Epithelial cell of prostate (primary cell): ENCODE data around the gene RRM1.

Experiments
- DNase-seq: peaks from one replicate; pipeline ENCODE4 v3.0.0-alpha.2; 2011; ENCODE audit warnings: low read depth, low spot score
- H3K27ac ChIP-seq: fragments of 450-650 bp; 2 replicates; pipeline ENCODE4 v1.5.1; 2017; ENCODE audit warnings: mild to moderate bottlenecking

Gene RRM1

DNA sequence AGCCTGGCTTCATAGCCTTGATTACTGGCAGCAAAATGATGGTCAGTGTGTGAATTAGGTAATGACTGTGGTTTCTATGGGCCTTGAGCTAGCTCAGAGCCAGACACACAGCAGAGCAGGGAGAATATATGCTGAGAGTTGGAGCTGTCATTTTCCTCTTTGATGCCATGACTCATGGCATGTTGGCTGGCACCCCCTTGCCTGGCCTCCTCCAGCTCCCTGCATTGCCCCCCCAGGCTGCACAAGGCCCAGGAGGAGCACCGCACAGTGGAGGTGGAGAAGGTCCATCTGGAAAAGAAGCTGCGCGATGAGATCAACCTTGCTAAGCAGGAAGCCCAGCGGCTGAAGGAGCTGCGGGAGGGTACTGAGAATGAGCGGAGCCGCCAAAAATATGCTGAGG is 20.3 kb upstream of the RRM1 start:
- no peak for DNase-seq
- H3K27ac ChIP-seq: no peak overlapping the region

DNA sequence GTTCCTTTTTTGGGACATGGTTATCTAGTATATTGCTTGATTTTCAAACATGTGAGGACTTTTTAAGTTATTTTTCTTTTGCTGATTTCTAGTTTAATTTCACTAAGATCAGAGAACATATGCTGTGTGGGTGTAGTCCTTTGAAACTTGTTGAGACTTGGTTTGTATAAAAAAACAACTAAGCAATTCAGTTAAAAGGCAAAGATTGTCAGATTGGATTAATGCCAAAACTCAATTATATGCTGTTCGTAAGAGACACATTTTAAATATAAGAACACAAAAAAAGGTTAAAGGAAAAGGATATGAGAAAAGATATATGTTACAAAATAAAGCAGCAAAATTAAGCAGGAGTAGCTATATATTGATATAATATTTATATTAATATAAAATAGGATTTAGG is 17.8 kb upstream of the RRM1 start:
- DNase-seq: no peak
- no peak overlapping the region for H3K27ac ChIP-seq

DNA sequence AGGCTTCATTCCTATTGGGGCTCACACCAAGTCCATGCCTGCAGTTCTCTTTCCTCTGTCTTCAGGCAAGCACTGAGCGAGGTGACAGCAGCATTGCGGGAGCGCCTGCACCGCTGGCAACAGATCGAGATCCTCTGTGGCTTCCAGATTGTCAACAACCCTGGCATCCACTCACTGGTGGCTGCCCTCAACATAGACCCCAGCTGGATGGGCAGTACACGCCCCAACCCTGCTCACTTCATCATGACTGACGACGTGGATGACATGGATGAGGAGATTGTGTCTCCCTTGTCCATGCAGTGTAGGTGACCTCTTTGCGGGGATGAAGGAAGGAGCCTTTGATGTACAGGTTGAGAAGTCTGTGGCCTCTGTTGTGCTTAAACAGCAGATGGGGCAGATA is 11.4 kb upstream of the RRM1 start:
- no peak overlapping the region for H3K27ac ChIP-seq
- DNase-seq: no peak

GRCh38 chr11:4084406-4085125 is 10.0 kb upstream of the RRM1 start:
- H3K27ac ChIP-seq: no peak overlapping the region
- no peak for DNase-seq

DNA sequence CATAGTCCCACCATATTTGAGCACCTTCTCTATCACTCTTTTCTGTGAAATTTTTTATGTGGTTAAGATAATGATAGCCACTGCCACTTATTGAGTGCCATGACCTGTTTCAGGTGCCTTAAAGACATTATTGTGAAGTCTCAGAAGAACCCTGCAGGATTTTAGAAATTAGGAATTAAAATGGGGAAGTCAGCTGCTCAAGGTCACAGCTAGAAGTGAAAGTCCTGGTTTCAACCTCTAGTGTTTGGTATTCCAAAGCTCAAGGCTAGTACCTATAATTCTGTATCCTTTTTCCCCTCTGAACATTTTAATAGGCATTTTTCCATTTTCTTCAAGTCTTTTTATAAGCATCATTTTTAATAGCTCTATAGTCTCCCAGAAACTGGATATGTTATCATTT is 9.0 kb upstream of the RRM1 start:
- no peak for DNase-seq
- no peak overlapping the region for H3K27ac ChIP-seq

DNA sequence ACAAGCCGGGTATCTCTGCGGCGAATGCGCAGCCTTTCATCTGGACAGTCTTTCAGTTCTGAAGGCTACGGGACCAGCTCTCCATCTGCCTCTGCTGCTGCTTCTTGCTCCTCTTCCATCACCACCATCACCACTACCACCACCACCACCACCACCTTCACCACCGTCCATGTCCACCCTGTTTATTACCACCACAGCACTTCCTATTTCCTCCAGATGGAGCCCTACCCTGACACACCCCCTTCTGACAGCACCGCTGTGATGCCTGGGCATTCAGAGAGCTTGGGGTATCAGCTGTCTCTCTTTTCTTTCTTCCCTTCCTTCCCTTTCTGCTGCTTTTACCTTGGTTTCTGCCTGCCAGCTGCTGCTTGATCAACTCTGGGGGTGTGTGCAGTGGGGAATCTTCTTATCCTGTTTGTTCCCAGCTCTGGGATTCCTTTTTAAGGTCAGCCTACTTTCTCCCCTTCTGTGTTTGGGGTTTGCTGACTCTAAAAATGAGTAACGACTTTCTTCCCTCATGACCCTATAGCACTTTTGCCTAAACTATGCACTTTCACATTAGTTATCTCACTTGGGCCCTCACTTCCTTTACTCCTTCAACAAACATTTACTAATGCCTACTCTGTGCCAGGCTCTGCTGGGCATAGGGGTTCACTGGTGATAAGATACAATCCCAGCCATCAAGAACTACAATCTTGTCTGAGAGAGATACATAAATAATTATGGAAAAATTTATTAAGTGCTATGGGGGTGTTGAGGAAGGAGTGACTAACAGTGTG is 7.8 kb upstream of the RRM1 start:
- H3K27ac ChIP-seq: no peak overlapping the region
- no peak for DNase-seq

- H3K27ac ChIP-seq: no peak overlapping the region
- no peak for DNase-seq
These were observed 7.0 kb upstream of the RRM1 start for GRCh38 chr11:4087551-4087950.

GRCh38 chr11:4090258-4090657 is 4.3 kb upstream of the RRM1 start:
- H3K27ac ChIP-seq: no peak overlapping the region
- no peak for DNase-seq

- H3K27ac ChIP-seq: no peak overlapping the region
- DNase-seq: no peak
These were observed 2.6 kb upstream of the RRM1 start for GRCh38 chr11:4092026-4092425.

GRCh38 chr11:4093519-4094347 is 866 bp upstream of the RRM1 start:
- H3K27ac ChIP-seq: peak overlapping the region; percentile 81
- no peak for DNase-seq

- H3K27ac ChIP-seq: peak overlapping the region; percentile 81
- peak; percentile 54 for DNase-seq
These were observed 1.1 kb downstream of the RRM1 start for GRCh38 chr11:4095509-4096230.

DNA sequence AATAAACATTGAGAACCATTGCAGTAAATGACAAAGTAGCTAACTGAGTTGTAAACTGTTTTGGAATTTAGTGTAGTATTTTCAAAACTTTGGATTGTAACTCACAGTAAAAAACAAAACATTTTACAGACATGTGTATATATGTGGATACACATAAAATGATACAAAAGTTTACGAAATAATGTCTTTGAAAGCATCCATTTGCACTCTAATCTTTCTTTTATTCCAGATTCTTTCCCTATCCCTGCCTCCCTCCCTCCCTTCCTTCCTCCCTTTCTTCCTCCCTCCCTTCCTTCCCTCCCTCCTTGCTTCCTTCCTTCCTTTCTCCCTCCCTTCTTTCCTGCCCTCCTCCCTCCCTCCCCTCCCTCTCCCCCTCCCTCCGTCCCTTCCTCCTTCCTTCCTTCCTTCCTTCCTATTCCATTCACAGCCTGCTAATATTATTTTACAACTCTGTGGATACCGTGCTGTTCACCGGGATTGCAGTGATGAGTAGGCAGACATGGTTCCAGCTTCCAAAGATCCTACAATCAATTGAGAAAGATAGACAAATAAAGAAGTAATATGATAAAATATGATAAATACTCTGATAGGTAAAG is 3.5 kb downstream of the RRM1 start:
- no peak overlapping the region for H3K27ac ChIP-seq
- no peak for DNase-seq

- no peak overlapping the region for H3K27ac ChIP-seq
- DNase-seq: no peak
These were observed 8.1 kb downstream of the RRM1 start for GRCh38 chr11:4102711-4103110.

GRCh38 chr11:4103269-4103668 is 8.7 kb downstream of the RRM1 start:
- no peak for DNase-seq
- H3K27ac ChIP-seq: no peak overlapping the region

- no peak overlapping the region for H3K27ac ChIP-seq
- DNase-seq: no peak
These were observed 11.3 kb downstream of the RRM1 start for GRCh38 chr11:4105916-4106315.

DNA sequence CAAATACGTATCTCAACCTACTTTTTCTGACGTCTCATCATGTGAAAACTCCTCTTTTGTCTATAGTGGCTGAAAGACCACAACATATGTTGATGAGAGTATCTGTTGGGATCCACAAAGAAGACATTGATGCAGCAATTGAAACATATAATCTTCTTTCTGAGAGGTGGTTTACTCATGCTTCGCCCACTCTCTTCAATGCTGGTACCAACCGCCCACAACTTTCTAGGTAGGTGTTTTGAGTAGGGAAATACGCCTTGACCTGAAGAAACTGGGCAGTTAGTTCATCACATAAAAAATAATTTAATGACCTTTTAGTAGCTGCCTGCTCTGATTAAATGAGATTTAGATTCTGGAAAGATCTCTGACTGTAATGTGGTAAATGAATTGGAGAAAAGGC is 17.2 kb downstream of the RRM1 start:
- no peak overlapping the region for H3K27ac ChIP-seq
- DNase-seq: no peak

DNA sequence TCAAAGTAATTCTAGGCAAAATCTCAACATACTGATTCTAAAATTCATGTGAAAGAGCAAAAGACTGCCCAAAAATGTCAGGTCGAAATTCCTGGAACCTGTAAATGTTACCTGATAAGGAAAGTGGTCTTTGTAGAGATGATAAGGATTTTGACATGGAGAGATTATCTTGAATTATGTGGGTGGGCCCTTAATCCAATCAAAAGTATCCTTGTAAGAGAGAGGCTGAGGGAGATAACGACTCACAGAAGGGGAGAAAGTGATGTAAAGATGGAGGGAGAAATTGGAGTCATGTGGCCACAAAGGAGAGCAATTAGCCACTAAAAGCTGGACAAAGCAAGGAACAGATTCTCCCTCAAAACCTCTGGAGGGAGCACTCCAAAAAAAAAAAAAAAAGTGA is 20.5 kb downstream of the RRM1 start:
- no peak for DNase-seq
- H3K27ac ChIP-seq: no peak overlapping the region

DNA sequence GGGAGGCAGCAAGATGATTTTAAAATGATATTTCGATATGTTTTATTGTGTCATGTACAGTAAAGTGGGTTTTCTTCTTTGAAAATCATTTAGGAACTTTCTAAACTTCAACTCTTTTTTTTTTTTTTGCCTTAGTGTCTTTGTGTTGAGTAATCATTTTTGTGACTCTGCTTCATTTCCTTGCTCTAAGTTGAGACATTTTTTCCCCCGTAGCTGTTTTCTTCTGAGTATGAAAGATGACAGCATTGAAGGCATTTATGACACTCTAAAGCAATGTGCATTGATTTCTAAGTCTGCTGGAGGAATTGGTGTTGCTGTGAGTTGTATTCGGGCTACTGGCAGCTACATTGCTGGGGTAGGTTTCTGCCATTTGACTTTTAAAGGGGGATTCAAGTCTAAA is 23.5 kb downstream of the RRM1 start:
- no peak overlapping the region for H3K27ac ChIP-seq
- DNase-seq: no peak

- DNase-seq: no peak
- H3K27ac ChIP-seq: no peak overlapping the region
These were observed 28.6 kb downstream of the RRM1 start for GRCh38 chr11:4123218-4123617.

- DNase-seq: peak; percentile 27
- peak overlapping the region; percentile 50 for H3K27ac ChIP-seq
These were observed 30.5 kb downstream of the RRM1 start for GRCh38 chr11:4125141-4125540.
